SU-DHL-6 (cell line): ENCODE results near the gene OAF.

Experiments used
- H2AFZ ChIP-seq: fragments of 200-600 bp; sonication (generic); 2 replicates; pipeline ENCODE4 v1.6.1; 2014; ENCODE audit warnings: low read depth, mild to moderate bottlenecking, moderate library complexity, mixed read lengths, antibody characterized with exemption, low read length; ENCODE audit not compliant: severe bottlenecking
- H3F3A ChIP-seq: fragments of 200-600 bp; shearing (Covaris generic); 2 replicates; pipeline ENCODE4 v1.6.0; 2016; ENCODE audit warnings: antibody characterized with exemption, mild to moderate bottlenecking; ENCODE audit not compliant: insufficient read depth
- H3K27ac ChIP-seq: fragments of 200-600 bp; sonication (generic); 2 replicates; pipeline ENCODE4 v1.5.1; 2016; ENCODE audit warnings: low read depth, mild to moderate bottlenecking, low read length, moderate library complexity, mixed read lengths
- H3K27me3 ChIP-seq: fragments of 200-600 bp; sonication (generic), shearing (Covaris generic); 2 replicates; pipeline ENCODE4 v1.6.0; 2014; ENCODE audit warnings: mild to moderate bottlenecking, low read length
- H3K36me3 ChIP-seq: fragments of 200-600 bp; sonication (generic); 2 replicates; pipeline ENCODE4 v1.6.1; 2014; ENCODE audit warnings: mild to moderate bottlenecking, low read length, mixed read lengths
- H3K4me2 ChIP-seq: fragments of 300-600, 200-600 bp; shearing (Covaris generic), sonication (generic); 2 replicates; pipeline ENCODE4 v1.6.0; 2014; ENCODE audit warnings: low read length, low read depth, mild to moderate bottlenecking; ENCODE audit not compliant: poor library complexity, severe bottlenecking
- H3K4me3 ChIP-seq: fragments of 200-600 bp; sonication (generic); 2 replicates; pipeline ENCODE4 v1.5.1; 2014; ENCODE audit warnings: antibody characterized with exemption, low read length, mild to moderate bottlenecking, mixed read lengths; ENCODE audit not compliant: insufficient read depth, poor library complexity, severe bottlenecking
- H3K79me2 ChIP-seq: fragments of 200-600 bp; sonication (generic); 2 replicates; pipeline ENCODE4 v1.6.1; 2014; ENCODE audit warnings: mild to moderate bottlenecking, low read length, moderate library complexity; ENCODE audit not compliant: insufficient read depth
- H3K9ac ChIP-seq: fragments of 200-600 bp; sonication (generic); 2 replicates; pipeline ENCODE4 v1.7.0; 2014; ENCODE audit warnings: mild to moderate bottlenecking, low read length
- H3K9me2 ChIP-seq: fragments of 200-600 bp; sonication (generic); replicated peaks from 2 replicates; pipeline ENCODE4 v1.6.1; 2014; ENCODE audit warnings: low read length; ENCODE audit not compliant: insufficient read depth
- H3K9me3 ChIP-seq: fragments of 200-600 bp; sonication (generic); 2 replicates; pipeline ENCODE4 v1.6.1; 2014; ENCODE audit warnings: low read length, mixed read lengths; ENCODE audit not compliant: insufficient read depth
- H4K20me1 ChIP-seq: fragments of 200-600 bp; sonication (generic); 2 replicates; pipeline ENCODE4 v1.6.1; 2014; ENCODE audit warnings: low read depth, mild to moderate bottlenecking, antibody characterized with exemption, low read length, moderate library complexity, mixed read lengths
- CTCF ChIP-seq: fragments of 200-600 bp; sonication (generic); IDR thresholded peaks from one replicate; pipeline ENCODE4 v1.5.1; 2017; ENCODE audit warnings: antibody characterized with exemption, mild to moderate bottlenecking, low read length, moderate library complexity; ENCODE audit not compliant: insufficient read depth, poor library complexity, severe bottlenecking
- EZH2phosphoT487 ChIP-seq: fragments of 200-600 bp; sonication (generic), shearing (Covaris generic); conservative IDR thresholded peaks from 2 replicates; pipeline ENCODE4 v1.6.1; 2018; ENCODE audit warnings: mild to moderate bottlenecking, antibody characterized with exemption, low read length, moderate library complexity, mixed read lengths

The OAF gene

GRCh38 chr11:120180551-120181232, 30.1 kb upstream of the OAF start:
- no peaks in the 10 kb centered on the region for H3K9me2 ChIP-seq
- TF ChIP-seq EZH2phosphoT487: no peak
- TF ChIP-seq CTCF: no peak
- no peak overlapping the region for H2AFZ ChIP-seq
- H3F3A ChIP-seq: no peaks in the 10 kb centered on the region
- H3K27me3 ChIP-seq: no peaks in the 10 kb centered on the region
- no peaks in the 10 kb centered on the region for H3K79me2 ChIP-seq
- no peak overlapping the region for H3K4me3 ChIP-seq
- H3K9ac ChIP-seq: no peak overlapping the region
- no peak overlapping the region for H3K27ac ChIP-seq
- no peaks in the 10 kb centered on the region for H4K20me1 ChIP-seq
- no peaks in the 10 kb centered on the region for H3K9me3 ChIP-seq
- no peaks in the 10 kb centered on the region for H3K36me3 ChIP-seq
- H3K4me2 ChIP-seq: no peak overlapping the region

- Histone ChIP-seq H3K4me2 (no peak overlapping the region), H4K20me1 (no peaks in the 10 kb centered on the region), H3K79me2 (no peaks in the 10 kb centered on the region), H3K27me3 (no peaks in the 10 kb centered on the region), H3K9me3 (no peaks in the 10 kb centered on the region), H3K9me2 (no peaks in the 10 kb centered on the region), H3K36me3 (no peaks in the 10 kb centered on the region), H3K9ac (no peak overlapping the region), H3K27ac (no peak overlapping the region), H2AFZ (no peak overlapping the region), H3K4me3 (no peak overlapping the region), H3F3A (no peaks in the 10 kb centered on the region)
- TF ChIP-seq CTCF (no peak), EZH2phosphoT487 (no peak)
Measured at GRCh38 chr11:120181376-120181975, 29.4 kb upstream of the OAF start.

- no peaks in the 10 kb centered on the region for H3K27me3 ChIP-seq
- TF ChIP-seq EZH2phosphoT487 (no peak), CTCF (no peak)
- no peaks in the 10 kb centered on the region for H3K79me2 ChIP-seq
- H3K4me2 ChIP-seq: no peak overlapping the region
- H3K27ac ChIP-seq: no peak overlapping the region
- no peak overlapping the region for H3K4me3 ChIP-seq
- no peaks in the 10 kb centered on the region for H3K9me3 ChIP-seq
- H3K9ac ChIP-seq: no peak overlapping the region
- no peaks in the 10 kb centered on the region for H3K36me3 ChIP-seq
- H4K20me1 ChIP-seq: no peaks in the 10 kb centered on the region
- no peaks in the 10 kb centered on the region for H3K9me2 ChIP-seq
- H2AFZ ChIP-seq: no peak overlapping the region
- H3F3A ChIP-seq: no peaks in the 10 kb centered on the region
Measured at GRCh38 chr11:120182372-120182771, 28.5 kb upstream of the OAF start.
